Spleen (tissue), 7 donors: ENCODE results near the gene PKMYT1.

Experiments used
- POLR2A ChIP-seq, 3 donors: fragments of 450-650 bp; IDR thresholded peaks; one replicate each; pipeline ENCODE4 v1.5.1; 2017; ENCODE audit warnings: antibody characterized with exemption in 3 of 3, mild to moderate bottlenecking in 1 of 3
- TF ChIP-seq, protein P1 (sequence below), 11 experiments: fragments of 200-600 bp in 7 of 11; fragments of 450-650 bp in 4 of 11; sonication (generic) in 4 of 11; IDR thresholded peaks in 8 of 11; conservative IDR thresholded peaks in 3 of 11; 1 replicate in 7 of 11; 2 replicates in 4 of 11; pipeline versions ENCODE4 v1.4.0 to v1.8.0; 2016 to 2021; ENCODE audit warnings: antibody characterized with exemption in 11 of 11, inconsistent platforms in 4 of 11, mild to moderate bottlenecking in 1 of 11
- donor health status: DM: no; HTN: no; CAD: no; lungs with moderate emphysema.
- donor health status: DM: no; HTN: no; CAD: no.
- donor health status: DM: no; HTN: no; CAD: no.

DNA sequence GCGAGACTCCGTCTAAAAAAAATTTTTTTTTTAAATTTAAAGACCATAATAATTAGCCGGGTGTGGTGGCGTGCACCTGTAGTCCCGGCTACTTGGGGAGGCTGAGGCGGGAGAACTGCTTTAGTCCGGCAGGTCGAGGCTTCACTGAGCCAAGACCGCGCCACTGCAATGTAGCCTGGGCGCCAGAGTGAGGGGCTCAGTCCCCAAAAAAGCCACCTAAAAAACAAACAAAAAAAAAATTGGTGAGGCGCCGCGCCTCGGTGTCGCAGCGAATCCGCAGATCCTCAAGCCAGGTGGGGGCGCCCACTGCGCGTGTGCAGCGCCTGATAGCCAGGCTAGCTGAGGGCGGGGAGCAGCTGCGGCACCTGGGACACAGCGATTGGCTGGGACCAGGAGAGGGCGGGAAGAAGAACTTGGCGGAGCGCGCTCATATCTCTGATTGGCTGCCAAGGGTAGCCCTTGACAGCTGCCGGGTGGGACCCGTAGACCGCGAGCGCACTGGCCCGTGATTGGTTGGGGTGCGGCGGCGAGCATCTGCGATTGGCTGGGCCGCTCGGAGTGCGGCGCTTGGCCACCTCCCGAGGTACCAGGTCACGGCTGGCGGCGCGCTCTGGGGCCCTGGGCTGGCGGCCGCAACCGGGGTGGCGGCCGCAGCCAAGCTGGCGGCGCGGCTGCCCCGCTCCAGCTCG lies 23.5 kb upstream of the PKMYT1 start:
- TF ChIP-seq, protein P1, sequence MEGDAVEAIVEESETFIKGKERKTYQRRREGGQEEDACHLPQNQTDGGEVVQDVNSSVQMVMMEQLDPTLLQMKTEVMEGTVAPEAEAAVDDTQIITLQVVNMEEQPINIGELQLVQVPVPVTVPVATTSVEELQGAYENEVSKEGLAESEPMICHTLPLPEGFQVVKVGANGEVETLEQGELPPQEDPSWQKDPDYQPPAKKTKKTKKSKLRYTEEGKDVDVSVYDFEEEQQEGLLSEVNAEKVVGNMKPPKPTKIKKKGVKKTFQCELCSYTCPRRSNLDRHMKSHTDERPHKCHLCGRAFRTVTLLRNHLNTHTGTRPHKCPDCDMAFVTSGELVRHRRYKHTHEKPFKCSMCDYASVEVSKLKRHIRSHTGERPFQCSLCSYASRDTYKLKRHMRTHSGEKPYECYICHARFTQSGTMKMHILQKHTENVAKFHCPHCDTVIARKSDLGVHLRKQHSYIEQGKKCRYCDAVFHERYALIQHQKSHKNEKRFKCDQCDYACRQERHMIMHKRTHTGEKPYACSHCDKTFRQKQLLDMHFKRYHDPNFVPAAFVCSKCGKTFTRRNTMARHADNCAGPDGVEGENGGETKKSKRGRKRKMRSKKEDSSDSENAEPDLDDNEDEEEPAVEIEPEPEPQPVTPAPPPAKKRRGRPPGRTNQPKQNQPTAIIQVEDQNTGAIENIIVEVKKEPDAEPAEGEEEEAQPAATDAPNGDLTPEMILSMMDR (IDR thresholded peaks at IDR 0.05 in 8 of 11, conservative IDR thresholded peaks at IDR 0.05 in 3 of 11) = peak; percentile 39 to 81 (median 63)
- TF ChIP-seq POLR2A (IDR thresholded peaks at IDR 0.05) = no peak
